Gastrocnemius medialis (tissue), 4 donors: ENCODE measurements around the gene SYTL5.

Experiments
- CTCF ChIP-seq, 5 experiments: fragments of 450-650 bp in 3 of 5; fragments of 200-600 bp in 2 of 5; sonication (generic) in 2 of 5; IDR thresholded peaks in 4 of 5; conservative IDR thresholded peaks in 1 of 5; 1 replicate in 4 of 5; 2 replicates in 1 of 5; pipeline ENCODE4 v1.5.1; 2016 to 2019; ENCODE audit warnings: antibody characterized with exemption in 5 of 5, mild to moderate bottlenecking in 3 of 5, moderate library complexity in 3 of 5
- POLR2A ChIP-seq, 2 donors: fragments of 450-650 bp; IDR thresholded peaks; one replicate each; pipeline ENCODE4 v1.6.1; 2017; ENCODE audit warnings: antibody characterized with exemption in 2 of 2, mild to moderate bottlenecking in 2 of 2, moderate library complexity in 2 of 2

DNA sequence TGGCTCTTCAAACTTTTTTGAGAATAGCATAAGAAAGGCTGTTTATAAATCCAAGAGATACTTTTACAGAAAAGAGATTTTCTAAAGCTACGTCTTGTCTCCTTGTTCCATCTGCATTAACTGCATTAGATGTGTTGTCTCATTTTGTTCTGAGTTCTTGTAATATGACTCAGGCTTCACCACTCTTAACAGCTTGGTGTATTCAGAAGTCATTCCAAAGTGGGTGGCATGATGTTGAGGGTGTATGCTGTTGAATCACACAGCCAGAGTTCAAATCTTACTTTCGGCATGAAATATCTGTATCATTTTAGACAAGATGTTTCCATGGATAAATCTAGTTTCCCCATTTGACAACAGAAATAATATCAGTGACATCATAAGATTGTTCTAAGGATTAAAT, 30.1 kb downstream of the SYTL5 start:
- no peak for TF ChIP-seq POLR2A (IDR thresholded peaks at IDR 0.05)
- no peak for TF ChIP-seq CTCF (IDR thresholded peaks at IDR 0.05 in 4 of 5, conservative IDR thresholded peaks at IDR 0.05 in 1 of 5)
